Activated CD4-positive, alpha-beta T cell treated with anti-CD3 and anti-CD28 coated beads for 36 hours (primary cell): ENCODE measurements around the gene DLGAP1. TPM values are rescaled to one million over a fixed set of nuclear protein-coding genes. Genes with fewer than 3 reads are reported as not detected.
"Not testable (repeated sequence)": the region's sequence is repeated elsewhere in the genome, so short reads cannot be mapped to it uniquely, and the experiment has no call there.

Source experiments
- ATAC-seq: fragments of 200-7000 bp; cut with Tn5 transposase; one replicate; pipeline ENCODE4 v1.10.0; 2021; ENCODE audit warnings: mild to moderate bottlenecking, moderate library complexity
- CTCF ChIA-PET: fragments of 350-600 bp; sonication (Branson Sonifier 250); formaldehyde crosslinking; loops from one replicate; lab custom pipeline; 2021; ENCODE audit warnings: antibody characterized with exemption; lab: Charles Lee
- POLR2A ChIA-PET: fragments of 350-600 bp; sonication (Branson Sonifier 250); formaldehyde crosslinking; loops from one replicate; lab custom pipeline; 2021; ENCODE audit warnings: antibody characterized with exemption, inconsistent platforms; lab: Charles Lee
- DNase-seq: peaks from one replicate; pipeline ENCODE4 v3.0.0-alpha.2; 2020
- H3K27ac Mint-ChIP-seq: one replicate; pipeline ENCODE4 v1.8.0; 2021; ENCODE audit warnings: mixed read lengths
- H3K27me3 Mint-ChIP-seq: one replicate; pipeline ENCODE4 v1.8.0; 2021; ENCODE audit warnings: mixed read lengths
- H3K36me3 Mint-ChIP-seq: one replicate; pipeline ENCODE4 v1.8.0; 2021; ENCODE audit warnings: low read depth, mixed read lengths
- H3K4me1 Mint-ChIP-seq: one replicate; pipeline ENCODE4 v1.8.0; 2021; ENCODE audit warnings: mixed read lengths
- H3K4me3 Mint-ChIP-seq: one replicate; pipeline ENCODE4 v1.8.0; 2021; ENCODE audit warnings: mild to moderate bottlenecking, moderate library complexity, mixed read lengths
- H3K9me3 Mint-ChIP-seq: one replicate; pipeline ENCODE4 v1.8.0; 2021; ENCODE audit warnings: low read depth, mixed read lengths
- intact Hi-C, 2 experiments: fragments of 100-400 bp; cut with DNase I in 1 of 2; cut with micrococcal nuclease in 1 of 2; formaldehyde crosslinking; loops; one replicate each; pipeline versions ENCODE4 v1.14.2 to v1.15.1; 2022 to 2024; cut with DNase I, micrococcal nuclease
- total RNA-seq, 2 experiments: library from RNA; stranded (reverse); gene quantifications; one replicate each; pipeline ENCODE4 v1.2.3, GENCODE V29; 2021

The DLGAP1 gene
- total RNA-seq, 2 experiments from 2014 or later: 0.14 TPM; not detected in 1

- H3K36me3 Mint-ChIP-seq: no peaks in the 10 kb centered on the region
- no peak overlapping the region for H3K27ac Mint-ChIP-seq
- no peak for ATAC-seq
- no peak for DNase-seq
- peaks cover 6% of the 10 kb centered on the region for H3K9me3 Mint-ChIP-seq
- CTCF ChIA-PET: no interaction called here
- no peaks in the 10 kb centered on the region for H3K27me3 Mint-ChIP-seq
- no peak overlapping the region for H3K4me3 Mint-ChIP-seq
- H3K4me1 Mint-ChIP-seq: no peaks in the 10 kb centered on the region
- intact Hi-C loops: no loop called here
- POLR2A ChIA-PET: no interaction called here
Measured at GRCh38 chr18:4335386-4335785, 119.7 kb downstream of the DLGAP1 start.

GRCh38 chr18:4333043-4333442, 122.1 kb downstream of the DLGAP1 start:
- no peaks in the 10 kb centered on the region for H3K27me3 Mint-ChIP-seq
- no peak overlapping the region for H3K27ac Mint-ChIP-seq
- H3K36me3 Mint-ChIP-seq: no peaks in the 10 kb centered on the region
- ChIA-PET POLR2A (no interaction called here), CTCF (no interaction called here)
- no peak for DNase-seq
- intact Hi-C loops: no loop called here
- H3K4me1 Mint-ChIP-seq: no peaks in the 10 kb centered on the region
- no peak overlapping the region for H3K4me3 Mint-ChIP-seq
- no peak for ATAC-seq
- H3K9me3 Mint-ChIP-seq: peaks cover 6% of the 10 kb centered on the region

- POLR2A ChIA-PET: no interaction called here
- no peak for ATAC-seq
- H3K4me3 Mint-ChIP-seq: no peak overlapping the region
- H3K27me3 Mint-ChIP-seq: no peaks in the 10 kb centered on the region
- no peak for DNase-seq
- peaks cover 2% of the 10 kb centered on the region for H3K9me3 Mint-ChIP-seq
- H3K4me1 Mint-ChIP-seq: no peaks in the 10 kb centered on the region
- no peaks in the 10 kb centered on the region for H3K36me3 Mint-ChIP-seq
- no peak overlapping the region for H3K27ac Mint-ChIP-seq
- intact Hi-C loops: no loop called here
- CTCF ChIA-PET: no interaction called here
Measured at GRCh38 chr18:4319738-4320677, 135.1 kb downstream of the DLGAP1 start.

- intact Hi-C loops: no loop called here
- CTCF ChIA-PET: no interaction called here
- Mint-ChIP-seq H3K27ac (no peak overlapping the region), H3K9me3 (peaks cover 2% of the 10 kb centered on the region), H3K36me3 (no peaks in the 10 kb centered on the region), H3K27me3 (no peaks in the 10 kb centered on the region), H3K4me3 (no peak overlapping the region), H3K4me1 (no peaks in the 10 kb centered on the region)
- no peak for ATAC-seq
- POLR2A ChIA-PET: no interaction called here
- DNase-seq: no peak
Measured at GRCh38 chr18:4318311-4318710, 136.8 kb downstream of the DLGAP1 start.

- intact Hi-C loops: loop anchor here in 1 of 2 experiments (2.0 to 5.0 kb wide), 2 partner anchors 19 to 35 kb away; no protein-coding TSS in a partner anchor
- H3K27ac Mint-ChIP-seq, POLR2A ChIA-PET, ATAC-seq, CTCF ChIA-PET, H3K4me1 Mint-ChIP-seq, H3K36me3 Mint-ChIP-seq, H3K27me3 Mint-ChIP-seq, H3K9me3 Mint-ChIP-seq, H3K4me3 Mint-ChIP-seq, DNase-seq: not testable (repeated sequence)
Measured at GRCh38 chr18:4311945-4312344, 143.2 kb downstream of the DLGAP1 start.

GRCh38 chr18:4311136-4311535, 144.0 kb downstream of the DLGAP1 start:
- Mint-ChIP-seq H3K27ac (no peak overlapping the region), H3K4me3 (no peak overlapping the region), H3K36me3 (no peaks in the 10 kb centered on the region), H3K4me1 (no peaks in the 10 kb centered on the region), H3K27me3 (no peaks in the 10 kb centered on the region), H3K9me3 (no peaks in the 10 kb centered on the region)
- CTCF ChIA-PET: no interaction called here
- DNase-seq: no peak
- ATAC-seq: no peak
- intact Hi-C loops: loop anchor here in 1 of 2 experiments (5.0 kb wide), 1 partner anchor 34 kb away; no protein-coding TSS in a partner anchor
- POLR2A ChIA-PET: interaction anchor here (0.6 kb wide), 1 partner anchor 233 kb away, joined by 7 read pairs; no protein-coding TSS in a partner anchor

GRCh38 chr18:4309227-4309626, 145.9 kb downstream of the DLGAP1 start:
- no peak overlapping the region for H3K27ac Mint-ChIP-seq
- H3K4me3 Mint-ChIP-seq: no peak overlapping the region
- H3K9me3 Mint-ChIP-seq: peaks cover 2% of the 10 kb centered on the region
- ChIA-PET CTCF (no interaction called here), POLR2A (no interaction called here)
- DNase-seq (no peak), ATAC-seq (no peak)
- no peaks in the 10 kb centered on the region for H3K36me3 Mint-ChIP-seq
- no peaks in the 10 kb centered on the region for H3K27me3 Mint-ChIP-seq
- intact Hi-C loops: no loop called here
- no peaks in the 10 kb centered on the region for H3K4me1 Mint-ChIP-seq

GRCh38 chr18:4308576-4308975, 146.5 kb downstream of the DLGAP1 start:
- ChIA-PET POLR2A (no interaction called here), CTCF (no interaction called here)
- Mint-ChIP-seq H3K27ac (no peak overlapping the region), H3K4me3 (no peak overlapping the region), H3K9me3 (peaks cover 2% of the 10 kb centered on the region), H3K27me3 (no peaks in the 10 kb centered on the region), H3K4me1 (no peaks in the 10 kb centered on the region), H3K36me3 (no peaks in the 10 kb centered on the region)
- no peak for ATAC-seq
- intact Hi-C loops: no loop called here
- no peak for DNase-seq

- Mint-ChIP-seq H3K27me3 (no peaks in the 10 kb centered on the region), H3K4me1 (no peaks in the 10 kb centered on the region), H3K27ac (no peak overlapping the region), H3K4me3 (no peak overlapping the region), H3K9me3 (peaks cover 2% of the 10 kb centered on the region), H3K36me3 (no peaks in the 10 kb centered on the region)
- ChIA-PET CTCF (no interaction called here), POLR2A (no interaction called here)
- DNase-seq (no peak), ATAC-seq (no peak)
- intact Hi-C loops: no loop called here
Measured at GRCh38 chr18:4299395-4299794, 155.7 kb downstream of the DLGAP1 start.

GRCh38 chr18:4293337-4293736, 161.8 kb downstream of the DLGAP1 start:
- no peaks in the 10 kb centered on the region for H3K27me3 Mint-ChIP-seq
- DNase-seq (no peak), ATAC-seq (no peak)
- H3K4me1 Mint-ChIP-seq: no peaks in the 10 kb centered on the region
- no peak overlapping the region for H3K27ac Mint-ChIP-seq
- no peak overlapping the region for H3K4me3 Mint-ChIP-seq
- POLR2A ChIA-PET: no interaction called here
- intact Hi-C loops: loop anchor here in 1 of 2 experiments (2.0 kb wide), 1 partner anchor 19 kb away; no protein-coding TSS in a partner anchor
- peaks cover 2% of the 10 kb centered on the region for H3K9me3 Mint-ChIP-seq
- no peaks in the 10 kb centered on the region for H3K36me3 Mint-ChIP-seq
- CTCF ChIA-PET: no interaction called here

GRCh38 chr18:4292696-4293095, 162.4 kb downstream of the DLGAP1 start:
- Mint-ChIP-seq H3K36me3 (no peaks in the 10 kb centered on the region), H3K4me1 (no peaks in the 10 kb centered on the region), H3K9me3 (peaks cover 2% of the 10 kb centered on the region), H3K27ac (no peak overlapping the region), H3K27me3 (no peaks in the 10 kb centered on the region), H3K4me3 (no peak overlapping the region)
- intact Hi-C loops: loop anchor here in 1 of 2 experiments (2.0 kb wide), 1 partner anchor 20 kb away; no protein-coding TSS in a partner anchor
- DNase-seq (no peak), ATAC-seq (no peak)
- CTCF ChIA-PET: no interaction called here
- POLR2A ChIA-PET: no interaction called here

- H3K9me3 Mint-ChIP-seq, H3K27me3 Mint-ChIP-seq, POLR2A ChIA-PET, H3K4me1 Mint-ChIP-seq, ATAC-seq, DNase-seq, H3K4me3 Mint-ChIP-seq, intact Hi-C loops, H3K36me3 Mint-ChIP-seq, CTCF ChIA-PET, H3K27ac Mint-ChIP-seq: not testable (repeated sequence)
Measured at GRCh38 chr18:4287340-4287739, 167.8 kb downstream of the DLGAP1 start.
